ENCODE data around the gene CWC25. TPM values are rescaled to one million over a fixed set of nuclear protein-coding genes. Genes with fewer than 3 reads are reported as not detected.

The CWC25 gene
- total and polyA plus RNA-seq, 12 donors = 4.5 to 47.8 (median 18.0) TPM

DNA sequence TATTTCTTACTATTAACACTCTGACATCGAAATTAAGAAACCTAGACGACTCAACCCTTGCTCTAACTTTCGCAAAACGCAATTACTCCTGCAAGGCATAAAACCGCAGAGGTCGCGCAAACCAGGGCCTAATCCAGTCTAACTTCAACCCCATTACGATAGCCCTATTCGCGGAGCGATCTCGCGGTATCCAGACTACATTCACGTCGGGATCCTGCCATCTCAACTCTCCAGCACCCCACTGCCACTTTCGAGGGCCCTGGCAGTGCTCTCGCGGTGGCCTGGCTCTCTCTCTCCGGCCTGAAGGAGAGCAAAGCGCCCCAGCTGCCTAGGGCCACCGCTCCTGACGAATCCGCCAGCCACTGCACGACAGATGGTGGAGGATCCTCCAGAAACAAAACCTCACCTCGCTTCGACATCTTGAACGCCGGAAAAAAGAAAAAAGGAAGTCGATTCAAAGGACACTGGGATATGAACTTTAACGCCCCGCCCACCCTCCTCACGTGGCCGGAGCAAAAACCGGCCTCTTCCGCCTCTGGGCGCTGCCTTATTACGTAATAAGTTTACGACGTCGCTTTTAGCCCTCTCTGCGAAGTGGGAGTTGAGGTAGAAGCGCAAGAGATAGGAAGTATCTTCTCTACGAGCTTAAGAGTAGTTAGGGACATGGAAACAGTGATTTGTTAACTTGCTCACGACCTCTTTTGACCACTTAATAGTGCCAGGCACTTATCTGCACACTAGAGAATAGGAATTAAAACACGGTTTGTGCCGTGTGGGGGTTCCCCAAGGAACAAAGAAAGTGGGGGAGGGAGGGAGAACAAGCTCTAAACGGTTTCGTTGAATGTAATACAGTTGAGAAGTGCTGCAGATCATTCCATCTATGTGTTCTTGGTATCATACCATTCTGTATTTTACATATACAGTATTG lies 28.4 kb upstream of the CWC25 start, which contains the start of gene RPL23:
Gene RPL23 (minus strand): TSS at position 430 of the 928 bp plus-strand sequence. CDS start 11 bp downstream, at position 419.
- Histone ChIP-seq H3K9me3 (replicated peaks in 1 of 3) (no peaks in the 10 kb centered on the region), H3K27ac (peak within 1 kb of the TSS; percentile 75 to 98 (median 89)), H3K4me3 (peak within 1 kb of the TSS; percentile 50 to 88 (median 69)), H3K4me1 (replicated peaks in 1 of 2) (peaks cover 24 to 32% of the 10 kb centered on the region in 2 donors), H3K27me3 (no peaks in the 10 kb centered on the region), H3K36me3 (replicated peaks in 1 of 2) (peaks cover 0 to 36% of the 10 kb centered on the region in 2 donors)
- peak; percentile 83 to 91 for TF ChIP-seq POLR2A (IDR thresholded peaks at IDR 0.05)
- TF ChIP-seq, protein P1, sequence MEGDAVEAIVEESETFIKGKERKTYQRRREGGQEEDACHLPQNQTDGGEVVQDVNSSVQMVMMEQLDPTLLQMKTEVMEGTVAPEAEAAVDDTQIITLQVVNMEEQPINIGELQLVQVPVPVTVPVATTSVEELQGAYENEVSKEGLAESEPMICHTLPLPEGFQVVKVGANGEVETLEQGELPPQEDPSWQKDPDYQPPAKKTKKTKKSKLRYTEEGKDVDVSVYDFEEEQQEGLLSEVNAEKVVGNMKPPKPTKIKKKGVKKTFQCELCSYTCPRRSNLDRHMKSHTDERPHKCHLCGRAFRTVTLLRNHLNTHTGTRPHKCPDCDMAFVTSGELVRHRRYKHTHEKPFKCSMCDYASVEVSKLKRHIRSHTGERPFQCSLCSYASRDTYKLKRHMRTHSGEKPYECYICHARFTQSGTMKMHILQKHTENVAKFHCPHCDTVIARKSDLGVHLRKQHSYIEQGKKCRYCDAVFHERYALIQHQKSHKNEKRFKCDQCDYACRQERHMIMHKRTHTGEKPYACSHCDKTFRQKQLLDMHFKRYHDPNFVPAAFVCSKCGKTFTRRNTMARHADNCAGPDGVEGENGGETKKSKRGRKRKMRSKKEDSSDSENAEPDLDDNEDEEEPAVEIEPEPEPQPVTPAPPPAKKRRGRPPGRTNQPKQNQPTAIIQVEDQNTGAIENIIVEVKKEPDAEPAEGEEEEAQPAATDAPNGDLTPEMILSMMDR (IDR thresholded peaks at IDR 0.05) = no peak
- WGBS, 4 donors = 0% methylated on average over 48 of the region's 48 CpGs
- DNase-seq = peak; percentile 94 to 98 (median 96)
- intact Hi-C loops (cut with DNase I) = no loop called here

DNA sequence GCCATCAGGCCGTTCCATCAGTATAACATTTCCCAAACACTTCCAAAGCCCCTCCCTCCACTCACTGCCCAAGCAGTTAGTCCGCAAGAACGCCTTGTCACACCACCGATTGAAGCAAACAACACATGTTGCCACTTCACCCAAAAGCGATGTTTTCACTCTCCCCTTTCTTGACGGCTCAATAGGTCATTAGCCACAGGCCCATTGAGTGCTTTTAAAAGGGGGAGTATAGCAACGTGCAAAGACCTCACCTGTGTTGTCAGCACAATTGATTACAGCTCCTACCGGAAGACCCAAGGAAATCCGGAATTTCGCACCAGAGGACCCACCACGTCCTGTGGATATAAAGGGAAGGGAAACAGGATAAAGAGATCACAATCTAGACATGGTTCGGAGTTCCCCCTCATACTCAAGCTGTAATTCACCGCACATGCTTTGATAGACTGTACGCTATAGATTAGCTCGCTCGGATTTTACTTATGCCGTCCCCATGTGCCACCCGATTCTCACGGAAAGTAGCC lies 27.7 kb upstream of the CWC25 start:
- H3K4me1 ChIP-seq (replicated peaks in 1 of 2) = peaks cover 24 to 32% of the 10 kb centered on the region in 2 donors
- H3K9me3 ChIP-seq (replicated peaks in 1 of 3) = no peaks in the 10 kb centered on the region
- peaks cover 0 to 43% of the 10 kb centered on the region in 2 donors for H3K36me3 ChIP-seq (replicated peaks in 1 of 2)
- peak overlapping the region; percentile 75 to 98 (median 89) for H3K27ac ChIP-seq
- TF ChIP-seq POLR2A (IDR thresholded peaks at IDR 0.05) = no peak
- TF ChIP-seq, protein P1 (IDR thresholded peaks at IDR 0.05) = peak in 1 of 6 experiments; percentile 2
- no peaks in the 10 kb centered on the region for H3K27me3 ChIP-seq
- intact Hi-C loops (cut with DNase I) = no loop called here
- WGBS, 4 donors = 0 to 2% (median 1%) methylated on average over 19 of the region's 19 CpGs
- DNase-seq = no peak
- H3K4me3 ChIP-seq = peak overlapping the region; percentile 50 to 88 (median 69)

DNA sequence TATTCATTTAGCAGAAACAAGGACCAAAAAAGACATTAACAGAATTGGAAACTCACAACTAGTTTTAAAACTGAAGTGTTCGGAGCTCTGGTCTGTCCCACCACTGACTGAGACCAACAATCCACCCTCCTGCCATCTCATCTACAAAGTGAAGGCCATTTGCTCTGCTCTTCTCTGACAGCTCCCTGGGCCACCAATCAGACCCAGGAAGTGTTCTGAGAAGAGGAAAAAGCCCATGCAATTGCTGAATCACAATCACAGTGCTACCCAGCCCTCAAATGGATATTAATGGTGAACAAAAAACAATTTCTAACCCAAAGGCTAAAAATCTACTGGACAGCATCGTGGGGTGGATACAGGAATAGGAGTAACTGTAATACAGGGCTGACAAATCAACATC lies 26.3 kb upstream of the CWC25 start:
- H3K4me3 ChIP-seq = peak overlapping the region in 1 of 4 donors; percentile 88
- TF ChIP-seq, protein P1 (IDR thresholded peaks at IDR 0.05) = no peak
- TF ChIP-seq POLR2A (IDR thresholded peaks at IDR 0.05) = peak in 1 of 2 donors; percentile 15
- peak overlapping the region in 1 of 5 donors; percentile 2 for H3K27ac ChIP-seq
- no peaks in the 10 kb centered on the region for H3K9me3 ChIP-seq (replicated peaks in 1 of 3)
- intact Hi-C loops (cut with DNase I) = no loop called here
- no peaks in the 10 kb centered on the region for H3K27me3 ChIP-seq
- peaks cover 0 to 50% of the 10 kb centered on the region in 2 donors for H3K36me3 ChIP-seq (replicated peaks in 1 of 2)
- 26 to 49% (median 34%) methylated on average over 2 of the region's 2 CpGs for WGBS, 4 donors
- H3K4me1 ChIP-seq (replicated peaks in 1 of 2) = peaks cover 24 to 32% of the 10 kb centered on the region in 2 donors
- no peak for DNase-seq

DNA sequence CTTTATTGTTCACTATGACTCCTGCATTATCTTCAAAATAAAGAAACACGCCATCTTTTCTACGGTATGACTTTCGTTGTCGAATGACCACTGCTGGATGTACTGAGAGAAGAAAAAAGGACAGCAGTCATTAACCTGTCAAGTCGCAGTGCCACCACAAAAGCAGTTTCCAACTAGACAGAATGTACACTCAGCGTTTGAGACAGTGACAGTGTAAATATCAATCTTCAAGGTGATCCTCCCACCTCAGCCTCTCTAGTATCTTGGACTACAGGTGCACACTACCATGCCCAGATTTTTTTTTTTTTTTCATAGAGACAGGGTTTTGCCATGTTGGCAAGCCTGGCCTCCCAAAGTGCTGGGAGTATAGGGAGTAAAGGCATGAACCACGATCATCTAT lies 25.3 kb upstream of the CWC25 start:
- no peak for TF ChIP-seq POLR2A (IDR thresholded peaks at IDR 0.05)
- TF ChIP-seq, protein P1 (IDR thresholded peaks at IDR 0.05) = no peak
- whole genome bisulfite sequencing, 4 donors = 61 to 70% (median 63%) methylated on average over 7 of the region's 7 CpGs
- no peak for DNase-seq
- Histone ChIP-seq H3K27ac (no peak overlapping the region), H3K27me3 (no peaks in the 10 kb centered on the region), H3K4me3 (no peak overlapping the region), H3K9me3 (replicated peaks in 1 of 3) (no peaks in the 10 kb centered on the region), H3K4me1 (replicated peaks in 1 of 2) (peaks cover 24 to 32% of the 10 kb centered on the region in 2 donors), H3K36me3 (replicated peaks in 1 of 2) (peaks cover 0 to 50% of the 10 kb centered on the region in 2 donors)
- intact Hi-C loops (cut with DNase I) = no loop called here

Data from adrenal gland (tissue), 12 donors.